ENCODE data around the gene CACNA2D2. TPM values are rescaled to one million over a fixed set of nuclear protein-coding genes. Genes with fewer than 3 reads are reported as not detected.

The CACNA2D2 gene
- total and polyA plus RNA-seq, 2 of the 4 experiments (the other 2 are of a cell fraction), result 0.15 TPM; not detected in 1

- Histone ChIP-seq H3K27me3 (ENCODE audit: control insufficient read depth, insufficient read depth, low read length) (peaks cover 84% of the 10 kb centered on the region), H3K36me3 (ENCODE audit: control insufficient read depth, insufficient read depth, low read length) (no peaks in the 10 kb centered on the region), H2BK20ac (ENCODE audit: low read depth, low read length) (no peak overlapping the region), H3K4ac (ENCODE audit: low read depth, low read length) (no peak overlapping the region), H3K9me3 (ENCODE audit: control insufficient read depth, insufficient read depth, low read length) (no peaks in the 10 kb centered on the region), H2AK9ac (replicated peaks; ENCODE audit: low read depth, low read length, poor library complexity) (no peak overlapping the region), H3K4me3 (ENCODE audit: insufficient read depth, low read depth, low read length) (no peak overlapping the region), H2BK120ac (ENCODE audit: low read depth, low read length) (no peak overlapping the region), H3K14ac (replicated peaks; ENCODE audit: low read depth, low read length) (no peak overlapping the region), H4K5ac (ENCODE audit: low read depth, low read length) (no peak overlapping the region), H4K8ac (ENCODE audit: low read depth in 2 of 2, low read length in 2 of 2) (no peak overlapping the region), H4K91ac (ENCODE audit: insufficient read depth, low read depth, low read length) (no peak overlapping the region), H3K23ac (ENCODE audit: low read depth, low read length) (no peak overlapping the region), H3K4me1 (ENCODE audit: control insufficient read depth, insufficient read depth, low read length) (no peaks in the 10 kb centered on the region), H3K4me2 (ENCODE audit: low read depth, low read length) (no peak overlapping the region), H2BK15ac (ENCODE audit: low read depth, low read length) (no peak overlapping the region), H2AFZ (replicated peaks; ENCODE audit: low read length, poor library complexity) (no peak overlapping the region), H3K79me1 (ENCODE audit: low read depth in 1 of 2, low read length in 2 of 2) (no peaks in the 10 kb centered on the region), H3K27ac (ENCODE audit: insufficient read depth, low read length) (no peak overlapping the region), H3K18ac (ENCODE audit: low read depth, low read length) (no peak overlapping the region), H3K56ac (ENCODE audit: extremely low read depth, insufficient read depth, low read length) (no peak overlapping the region), H3K9ac (ENCODE audit: low read depth, low read length) (no peak overlapping the region), H2AK5ac (ENCODE audit: low read depth, low read length) (no peak overlapping the region), H4K20me1 (ENCODE audit: insufficient read depth, low read length) (no peaks in the 10 kb centered on the region), H2BK5ac (ENCODE audit: low read depth, low read length, poor library complexity, severe bottlenecking) (no peak overlapping the region), H3K9me1 (ENCODE audit: insufficient read depth, low read length) (no peaks in the 10 kb centered on the region)
- in situ Hi-C loops (cut with MboI; ENCODE audit: low sequenced_read_pairs), result no loop called here
- DNase-seq, result no peak
- CTCF ChIA-PET, result no interaction called here
- intact Hi-C loops (cut with micrococcal nuclease), result no loop called here
- WGBS, 2 experiments (ENCODE audit: extremely low coverage in 2 of 2, insufficient read length in 1 of 2), result 40% methylated on average over 1 of the region's 2 CpGs; no CpG with 5 or more reads in 1 of the 2 experiments
- dilution Hi-C loops (cut with HindIII; ENCODE audit: low sequenced_read_pairs, unreplicated experiment), result no loop called here
- no peak for ATAC-seq (ENCODE audit: low read depth)
- POLR2A ChIA-PET (ENCODE audit: unreplicated experiment), result no interaction called here
- TF ChIP-seq RAD21 (IDR thresholded peaks at IDR 0.05; ENCODE audit: low read length) (no peak), CTCF (conservative IDR thresholded peaks at IDR 0.05; ENCODE audit: low read depth, low read length) (no peak), FOS (IDR thresholded peaks at IDR 0.05; ENCODE audit: low read depth, low read length) (no peak), MXI1 (IDR thresholded peaks at IDR 0.05; ENCODE audit: borderline replicate concordance, low read depth, low read length) (no peak), USF2 (IDR thresholded peaks at IDR 0.05; ENCODE audit: low read depth, low read length) (no peak), SMC3 (IDR thresholded peaks at IDR 0.05; ENCODE audit: low read depth, low read length) (no peak), MAFK (IDR thresholded peaks at IDR 0.05; ENCODE audit: low read depth, low read length) (no peak), RCOR1 (IDR thresholded peaks at IDR 0.05; ENCODE audit: insufficient replicate concordance, low read length) (no peak), CHD1 (IDR thresholded peaks at IDR 0.05; ENCODE audit: low read depth, low read length) (no peak), MAZ (IDR thresholded peaks at IDR 0.05; ENCODE audit: borderline replicate concordance, low read depth, low read length) (no peak), RFX5 (IDR thresholded peaks at IDR 0.05; ENCODE audit: low read depth, low read length) (no peak), BHLHE40 (IDR thresholded peaks at IDR 0.05; ENCODE audit: low read depth, low read length) (no peak), NFE2L2 (IDR thresholded peaks at IDR 0.05; ENCODE audit: low read depth, low read length) (no peak), POLR2A (IDR thresholded peaks at IDR 0.05; ENCODE audit: low read depth, low read length) (no peak), CEBPB (IDR thresholded peaks at IDR 0.05; ENCODE audit: low read depth, low read length) (no peak)
- TF ChIP-seq, protein P1, sequence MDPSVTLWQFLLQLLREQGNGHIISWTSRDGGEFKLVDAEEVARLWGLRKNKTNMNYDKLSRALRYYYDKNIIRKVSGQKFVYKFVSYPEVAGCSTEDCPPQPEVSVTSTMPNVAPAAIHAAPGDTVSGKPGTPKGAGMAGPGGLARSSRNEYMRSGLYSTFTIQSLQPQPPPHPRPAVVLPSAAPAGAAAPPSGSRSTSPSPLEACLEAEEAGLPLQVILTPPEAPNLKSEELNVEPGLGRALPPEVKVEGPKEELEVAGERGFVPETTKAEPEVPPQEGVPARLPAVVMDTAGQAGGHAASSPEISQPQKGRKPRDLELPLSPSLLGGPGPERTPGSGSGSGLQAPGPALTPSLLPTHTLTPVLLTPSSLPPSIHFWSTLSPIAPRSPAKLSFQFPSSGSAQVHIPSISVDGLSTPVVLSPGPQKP (IDR thresholded peaks at IDR 0.05; ENCODE audit: borderline replicate concordance, low read depth, low read length), result no peak
- BruUV-seq (replicated peaks), result no TSS peak
These were observed 58.7 kb downstream of the CACNA2D2 start for GRCh38 chr3:50444782-50445181.
